H1 (cell line): ENCODE measurements around the gene SECISBP2L.

Experiments used
- EP300 ChIP-seq, 2 experiments: IDR thresholded peaks; 1 replicate in 1 of 2; 2 replicates in 1 of 2; pipeline ENCODE4 v1.6.1; 2011 to 2012; ENCODE audit warnings: low read depth in 2 of 2, low read length in 2 of 2, mild to moderate bottlenecking in 2 of 2, borderline replicate concordance in 1 of 2, inconsistent platforms in 1 of 2, moderate library complexity in 1 of 2
- RAD21 ChIP-seq, 2 experiments: IDR thresholded peaks in 1 of 2; conservative IDR thresholded peaks in 1 of 2; 2 replicates each; pipeline ENCODE4 v1.6.1; 2011; ENCODE audit warnings: low read depth in 2 of 2, low read length in 2 of 2, improper control_type of control experiment in 1 of 2, inconsistent platforms in 1 of 2, mild to moderate bottlenecking in 1 of 2, moderate library complexity in 1 of 2

- TF ChIP-seq RAD21 (IDR thresholded peaks at IDR 0.05 in 1 of 2, conservative IDR thresholded peaks at IDR 0.05 in 1 of 2; ENCODE audit: low read depth in 2 of 2, low read length in 2 of 2) (no peak), EP300 (IDR thresholded peaks at IDR 0.05; ENCODE audit: borderline replicate concordance in 1 of 2, low read depth in 2 of 2, low read length in 2 of 2) (no peak)
Observed at GRCh38 chr15:49042165-49042564, 4.1 kb downstream of the SECISBP2L start.
